ENCODE data around the gene PPIF. TPM values are rescaled to one million over a fixed set of nuclear protein-coding genes. Genes with fewer than 3 reads are reported as not detected.
A peak's percentile ranks its signal among the peaks of the same experiment; 100 is the strongest.

Gene PPIF
- total and polyA plus RNA-seq, 2 of the 13 experiments (the other 11 are each of a cell fraction or from before 2014, with no cell fraction given), result 147 to 157 TPM

DNA sequence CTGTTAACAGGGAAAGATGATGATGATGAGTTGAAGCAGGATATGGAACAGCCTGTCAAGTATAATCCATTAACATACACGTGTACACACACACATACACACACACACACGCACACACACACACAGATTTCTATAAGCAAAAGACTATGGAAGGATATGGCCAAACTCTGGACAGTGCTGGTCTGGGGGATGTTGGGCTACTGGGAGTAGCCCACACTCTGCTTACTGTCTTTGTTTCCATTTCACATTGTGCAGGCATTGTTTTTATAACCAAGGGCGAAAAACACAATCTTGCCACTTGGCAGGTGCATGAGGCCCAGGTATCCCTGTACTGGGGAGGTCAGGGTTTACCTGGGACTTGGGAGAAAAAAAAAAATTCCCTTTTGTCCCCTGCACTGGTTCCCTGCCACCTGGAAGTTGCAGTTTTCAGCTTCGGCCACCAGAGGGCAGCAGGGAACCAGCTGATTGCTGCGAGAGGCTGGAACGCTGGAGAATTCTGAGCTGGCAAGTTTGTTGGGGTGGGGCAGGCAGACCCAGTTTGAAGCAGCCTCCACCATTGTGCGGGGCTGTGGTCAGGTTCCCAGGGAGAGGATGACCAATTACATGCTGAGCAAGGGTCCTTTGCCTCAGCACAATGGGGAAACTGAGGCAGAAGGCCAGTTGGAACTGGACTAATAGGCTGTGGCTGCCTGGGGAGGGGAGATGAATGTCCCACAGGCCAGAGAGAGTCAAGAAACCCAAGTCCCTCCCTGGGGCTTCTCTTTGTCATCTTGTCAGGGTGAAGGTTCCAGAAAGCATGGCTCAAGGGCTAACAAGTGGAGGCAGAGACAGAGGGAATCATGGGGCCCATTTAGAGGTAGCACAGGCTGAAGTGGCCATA, 27.3 kb downstream of the PPIF start (continued):
- TF ChIP-seq, protein P1, sequence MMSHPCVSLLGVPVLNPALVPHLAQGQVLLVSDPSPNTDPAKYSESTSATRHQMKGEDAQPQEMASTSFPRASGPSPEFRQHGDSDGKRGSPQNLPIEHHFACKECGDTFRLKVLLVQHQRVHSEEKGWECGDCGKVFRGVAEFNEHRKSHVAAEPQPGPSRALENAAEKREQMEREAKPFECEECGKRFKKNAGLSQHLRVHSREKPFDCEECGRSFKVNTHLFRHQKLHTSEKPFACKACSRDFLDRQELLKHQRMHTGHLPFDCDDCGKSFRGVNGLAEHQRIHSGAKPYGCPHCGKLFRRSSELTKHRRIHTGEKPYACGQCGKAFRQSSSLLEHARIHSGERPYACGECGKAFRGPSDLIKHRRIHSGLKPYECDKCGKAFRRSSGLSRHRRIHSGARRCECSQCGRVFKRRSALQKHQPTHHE (CRISPR knock-in tag; IDR thresholded peaks at IDR 0.05; ENCODE audit: borderline replicate concordance), result no peak
- no peak for TF ChIP-seq ZNF333 (CRISPR knock-in tag; IDR thresholded peaks at IDR 0.05; ENCODE audit: borderline replicate concordance)
- TF ChIP-seq, protein P2, sequence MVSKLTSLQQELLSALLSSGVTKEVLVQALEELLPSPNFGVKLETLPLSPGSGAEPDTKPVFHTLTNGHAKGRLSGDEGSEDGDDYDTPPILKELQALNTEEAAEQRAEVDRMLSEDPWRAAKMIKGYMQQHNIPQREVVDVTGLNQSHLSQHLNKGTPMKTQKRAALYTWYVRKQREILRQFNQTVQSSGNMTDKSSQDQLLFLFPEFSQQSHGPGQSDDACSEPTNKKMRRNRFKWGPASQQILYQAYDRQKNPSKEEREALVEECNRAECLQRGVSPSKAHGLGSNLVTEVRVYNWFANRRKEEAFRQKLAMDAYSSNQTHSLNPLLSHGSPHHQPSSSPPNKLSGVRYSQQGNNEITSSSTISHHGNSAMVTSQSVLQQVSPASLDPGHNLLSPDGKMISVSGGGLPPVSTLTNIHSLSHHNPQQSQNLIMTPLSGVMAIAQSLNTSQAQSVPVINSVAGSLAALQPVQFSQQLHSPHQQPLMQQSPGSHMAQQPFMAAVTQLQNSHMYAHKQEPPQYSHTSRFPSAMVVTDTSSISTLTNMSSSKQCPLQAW (CRISPR knock-in tag; IDR thresholded peaks at IDR 0.05), result peak; percentile 76
- TF ChIP-seq IRF2 (CRISPR knock-in tag; IDR thresholded peaks at IDR 0.05), result 0 out of 2 replicates have a peak, but pooled peaks have one; percentile 44
- TF ChIP-seq, protein P3, sequence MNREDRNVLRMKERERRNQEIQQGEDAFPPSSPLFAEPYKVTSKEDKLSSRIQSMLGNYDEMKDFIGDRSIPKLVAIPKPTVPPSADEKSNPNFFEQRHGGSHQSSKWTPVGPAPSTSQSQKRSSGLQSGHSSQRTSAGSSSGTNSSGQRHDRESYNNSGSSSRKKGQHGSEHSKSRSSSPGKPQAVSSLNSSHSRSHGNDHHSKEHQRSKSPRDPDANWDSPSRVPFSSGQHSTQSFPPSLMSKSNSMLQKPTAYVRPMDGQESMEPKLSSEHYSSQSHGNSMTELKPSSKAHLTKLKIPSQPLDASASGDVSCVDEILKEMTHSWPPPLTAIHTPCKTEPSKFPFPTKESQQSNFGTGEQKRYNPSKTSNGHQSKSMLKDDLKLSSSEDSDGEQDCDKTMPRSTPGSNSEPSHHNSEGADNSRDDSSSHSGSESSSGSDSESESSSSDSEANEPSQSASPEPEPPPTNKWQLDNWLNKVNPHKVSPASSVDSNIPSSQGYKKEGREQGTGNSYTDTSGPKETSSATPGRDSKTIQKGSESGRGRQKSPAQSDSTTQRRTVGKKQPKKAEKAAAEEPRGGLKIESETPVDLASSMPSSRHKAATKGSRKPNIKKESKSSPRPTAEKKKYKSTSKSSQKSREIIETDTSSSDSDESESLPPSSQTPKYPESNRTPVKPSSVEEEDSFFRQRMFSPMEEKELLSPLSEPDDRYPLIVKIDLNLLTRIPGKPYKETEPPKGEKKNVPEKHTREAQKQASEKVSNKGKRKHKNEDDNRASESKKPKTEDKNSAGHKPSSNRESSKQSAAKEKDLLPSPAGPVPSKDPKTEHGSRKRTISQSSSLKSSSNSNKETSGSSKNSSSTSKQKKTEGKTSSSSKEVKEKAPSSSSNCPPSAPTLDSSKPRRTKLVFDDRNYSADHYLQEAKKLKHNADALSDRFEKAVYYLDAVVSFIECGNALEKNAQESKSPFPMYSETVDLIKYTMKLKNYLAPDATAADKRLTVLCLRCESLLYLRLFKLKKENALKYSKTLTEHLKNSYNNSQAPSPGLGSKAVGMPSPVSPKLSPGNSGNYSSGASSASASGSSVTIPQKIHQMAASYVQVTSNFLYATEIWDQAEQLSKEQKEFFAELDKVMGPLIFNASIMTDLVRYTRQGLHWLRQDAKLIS (CRISPR knock-in tag; IDR thresholded peaks at IDR 0.05), result no peak
- no peak for TF ChIP-seq ZNF703 (CRISPR knock-in tag; IDR thresholded peaks at IDR 0.05; ENCODE audit: borderline replicate concordance)
- TF ChIP-seq SMC3 (IDR thresholded peaks at IDR 0.05; ENCODE audit: low read length), result peak; percentile 96
- TF ChIP-seq TERF1 (CRISPR knock-in tag; IDR thresholded peaks at IDR 0.05), result no peak
- TF ChIP-seq HOXD1 (CRISPR knock-in tag; IDR thresholded peaks at IDR 0.05), result no peak
- no peak for TF ChIP-seq FOXJ3 (CRISPR knock-in tag; IDR thresholded peaks at IDR 0.05; ENCODE audit: borderline replicate concordance)
- TF ChIP-seq ARID2 (CRISPR knock-in tag; IDR thresholded peaks at IDR 0.05; ENCODE audit: borderline replicate concordance), result no peak
- no peak for TF ChIP-seq PPARG (CRISPR knock-in tag; conservative IDR thresholded peaks at IDR 0.05)
- TF ChIP-seq, protein P4, sequence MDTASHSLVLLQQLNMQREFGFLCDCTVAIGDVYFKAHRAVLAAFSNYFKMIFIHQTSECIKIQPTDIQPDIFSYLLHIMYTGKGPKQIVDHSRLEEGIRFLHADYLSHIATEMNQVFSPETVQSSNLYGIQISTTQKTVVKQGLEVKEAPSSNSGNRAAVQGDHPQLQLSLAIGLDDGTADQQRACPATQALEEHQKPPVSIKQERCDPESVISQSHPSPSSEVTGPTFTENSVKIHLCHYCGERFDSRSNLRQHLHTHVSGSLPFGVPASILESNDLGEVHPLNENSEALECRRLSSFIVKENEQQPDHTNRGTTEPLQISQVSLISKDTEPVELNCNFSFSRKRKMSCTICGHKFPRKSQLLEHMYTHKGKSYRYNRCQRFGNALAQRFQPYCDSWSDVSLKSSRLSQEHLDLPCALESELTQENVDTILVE (CRISPR knock-in tag; IDR thresholded peaks at IDR 0.05), result no peak
- no peak for TF ChIP-seq ZNF383 (CRISPR knock-in tag; IDR thresholded peaks at IDR 0.05; ENCODE audit: borderline replicate concordance)
- no peak for TF ChIP-seq ZNF7 (CRISPR knock-in tag; IDR thresholded peaks at IDR 0.05)
- no peak for TF ChIP-seq KLF13 (CRISPR knock-in tag; IDR thresholded peaks at IDR 0.05)
- TF ChIP-seq LCORL (IDR thresholded peaks at IDR 0.05), result no peak
- no peak for TF ChIP-seq LCORL (CRISPR knock-in tag; IDR thresholded peaks at IDR 0.05)
- TF ChIP-seq HDAC1 (CRISPR knock-in tag; IDR thresholded peaks at IDR 0.05), result no peak
- TF ChIP-seq ZNF543 (CRISPR knock-in tag; IDR thresholded peaks at IDR 0.05), result no peak
- no peak for TF ChIP-seq ZNF816 (CRISPR knock-in tag; IDR thresholded peaks at IDR 0.05; ENCODE audit: borderline replicate concordance)

Data from HepG2 (cell line).